AG04450 (cell line): ENCODE measurements around the gene USO1. TPM values are rescaled to one million over a fixed set of nuclear protein-coding genes. Genes with fewer than 3 reads are reported as not detected.

Experiments used
- CTCF ChIA-PET: fragments of 300-600, 350-600 bp; formaldehyde crosslinking; extraction: SDS; loops from one replicate; lab custom pipeline; 2022; ENCODE audit warnings: antibody characterized with exemption, inconsistent platforms; lab: Charles Lee
- POLR2A ChIA-PET: fragments of 350-600 bp; formaldehyde crosslinking; extraction: SDS; loops from one replicate; lab custom pipeline; 2021; ENCODE audit warnings: antibody characterized with exemption, inconsistent platforms; lab: Yijun Ruan, JAX
- DNase-seq: peaks from one replicate; pipeline ENCODE4 v3.0.0-alpha.2; 2011; ENCODE audit warnings: low read depth, low spot score
- H3K27ac ChIP-seq: one replicate; pipeline ENCODE4 v1.5.1; 2012; ENCODE audit warnings: low read depth, low read length, control low read depth
- H3K27me3 ChIP-seq: one replicate; pipeline ENCODE4 v1.6.0; 2012; ENCODE audit warnings: low read length; ENCODE audit not compliant: control insufficient read depth, insufficient read depth
- H3K4me3 ChIP-seq: 2 replicates; pipeline ENCODE4 v1.5.1; 2011; ENCODE audit warnings: mild to moderate bottlenecking, low read depth, low read length, control low read depth
- H3K9me3 ChIP-seq: 2 replicates; pipeline ENCODE4 v1.5.1; 2012; ENCODE audit warnings: low read length; ENCODE audit not compliant: control insufficient read depth, insufficient read depth
- CTCF ChIP-seq: IDR thresholded peaks from 2 replicates; pipeline ENCODE4 v1.5.1; 2011; ENCODE audit warnings: low read depth, low read length, control low read depth, inconsistent platforms
- polyA plus RNA-seq: library from polyadenylated mRNA; depleted of rRNA; stranded (reverse); fragments of >200 nt; gene quantifications from 2 replicates; pipeline ENCODE4 v1.2.3, GENCODE V29; 2011

USO1 gene
- polyA plus RNA-seq, 1 experiment: 142 TPM

DNA sequence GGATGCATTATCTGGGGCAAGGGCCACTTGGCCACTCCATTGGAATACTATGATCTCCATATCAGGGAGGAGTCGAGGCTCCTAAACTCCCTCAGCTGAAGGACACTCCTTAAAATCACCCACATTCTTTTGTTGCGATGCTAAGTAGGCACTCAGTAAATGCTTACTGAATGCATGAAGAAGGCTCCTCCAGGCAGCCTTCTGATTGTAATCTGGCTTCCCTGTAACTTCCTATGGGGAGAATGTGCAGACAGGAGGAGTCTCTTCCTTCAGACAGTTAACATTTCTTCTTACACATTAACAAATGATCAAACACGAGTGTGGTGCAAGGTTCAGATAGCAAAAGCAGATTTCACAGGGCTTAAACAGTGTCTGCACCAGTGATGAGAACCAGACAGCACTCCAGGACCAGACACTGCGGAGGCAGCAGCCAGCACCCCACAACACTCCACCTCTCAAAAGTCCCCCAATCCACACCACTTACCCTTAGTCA lies 21.4 kb upstream of the USO1 start:
- Histone ChIP-seq H3K27ac (no peak overlapping the region), H3K4me3 (no peak overlapping the region), H3K9me3 (no peaks in the 10 kb centered on the region), H3K27me3 (no peaks in the 10 kb centered on the region)
- CTCF ChIA-PET: no interaction called here
- no peak for DNase-seq
- POLR2A ChIA-PET: no interaction called here
- no peak for TF ChIP-seq CTCF

DNA sequence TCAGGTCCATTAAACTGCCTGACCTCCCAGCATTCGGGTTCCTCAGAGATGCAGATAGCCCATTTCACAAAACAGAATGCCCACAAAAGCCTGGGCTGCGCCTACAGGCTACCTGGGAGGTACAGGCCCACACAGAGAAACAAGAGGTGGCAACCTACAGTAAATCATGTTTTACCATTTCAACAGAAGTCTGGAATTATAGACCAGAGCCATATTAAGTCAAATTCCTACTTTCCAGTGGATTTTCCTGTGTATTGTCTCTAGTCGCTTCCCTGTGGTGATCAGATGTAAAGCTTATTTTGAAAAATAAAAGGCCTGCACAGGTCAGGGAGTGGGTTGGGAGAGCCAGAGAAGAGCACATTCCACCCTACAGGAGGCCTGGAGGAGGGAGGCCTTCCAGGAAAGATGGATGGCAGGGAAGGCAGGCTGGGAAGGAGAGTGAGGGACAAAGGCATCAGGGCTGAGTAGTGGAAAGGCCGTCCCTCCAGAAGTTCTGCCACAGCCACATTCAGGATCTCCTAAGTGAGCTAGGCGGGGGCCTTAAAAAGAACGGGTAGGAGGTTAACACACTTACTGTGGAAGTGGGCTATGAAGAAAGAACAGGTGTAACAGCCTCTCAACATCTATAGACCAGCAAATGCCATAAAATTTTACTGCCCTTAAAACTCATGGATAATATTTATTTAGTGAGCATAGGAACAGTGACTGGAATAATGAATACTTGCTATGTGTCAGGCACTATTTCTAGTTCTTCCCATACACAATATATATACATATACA lies 19.0 kb upstream of the USO1 start:
- no peak for DNase-seq
- H3K27me3 ChIP-seq: no peaks in the 10 kb centered on the region
- ChIA-PET CTCF (no interaction called here), POLR2A (no interaction called here)
- TF ChIP-seq CTCF: no peak
- no peak overlapping the region for H3K4me3 ChIP-seq
- H3K9me3 ChIP-seq: no peaks in the 10 kb centered on the region
- no peak overlapping the region for H3K27ac ChIP-seq

- Histone ChIP-seq H3K4me3 (no peak overlapping the region), H3K27ac (no peak overlapping the region), H3K9me3 (no peaks in the 10 kb centered on the region), H3K27me3 (no peaks in the 10 kb centered on the region)
- ChIA-PET CTCF (interaction anchor here (1.3 to 1.4 kb wide), 2 partner anchors 10 to 15 kb away, joined by 3 to 4 read pairs; no protein-coding TSS in a partner anchor), POLR2A (no interaction called here)
- peak; percentile 12; the same call in 1 of the 2 replicates for TF ChIP-seq CTCF
- no peak for DNase-seq
These were observed 16.1 kb upstream of the USO1 start for GRCh38 chr4:75708218-75708691.

DNA sequence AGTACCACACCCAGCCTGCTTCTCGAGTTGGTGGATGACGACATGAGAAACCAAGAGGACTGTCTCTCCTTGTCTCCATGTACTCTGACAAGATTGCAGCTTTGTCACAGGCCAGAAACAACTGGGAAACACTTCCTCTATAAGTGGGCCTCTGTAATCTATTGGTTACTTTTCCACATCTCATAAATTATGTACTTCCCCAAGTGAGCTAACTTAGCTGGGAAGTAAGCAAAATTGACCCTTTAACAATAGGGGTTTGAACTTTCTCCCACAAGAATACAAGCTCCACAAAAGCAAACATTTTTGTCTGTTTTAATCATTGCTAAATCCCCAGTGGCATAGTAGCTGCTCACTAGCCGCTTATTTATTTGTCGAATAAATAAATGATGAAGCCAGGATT lies 14.1 kb upstream of the USO1 start:
- no peak for DNase-seq
- no peaks in the 10 kb centered on the region for H3K9me3 ChIP-seq
- no peak overlapping the region for H3K4me3 ChIP-seq
- H3K27me3 ChIP-seq: no peaks in the 10 kb centered on the region
- no peak for TF ChIP-seq CTCF
- POLR2A ChIA-PET: interaction anchor here (1.0 kb wide), 1 partner anchor 13 kb away, joined by 3 read pairs; no protein-coding TSS in a partner anchor
- CTCF ChIA-PET: interaction anchor here (5.0 kb wide), 1 partner anchor 14 kb away, joined by 36 read pairs; the partner anchor contains the start of gene USO1
- H3K27ac ChIP-seq: no peak overlapping the region

DNA sequence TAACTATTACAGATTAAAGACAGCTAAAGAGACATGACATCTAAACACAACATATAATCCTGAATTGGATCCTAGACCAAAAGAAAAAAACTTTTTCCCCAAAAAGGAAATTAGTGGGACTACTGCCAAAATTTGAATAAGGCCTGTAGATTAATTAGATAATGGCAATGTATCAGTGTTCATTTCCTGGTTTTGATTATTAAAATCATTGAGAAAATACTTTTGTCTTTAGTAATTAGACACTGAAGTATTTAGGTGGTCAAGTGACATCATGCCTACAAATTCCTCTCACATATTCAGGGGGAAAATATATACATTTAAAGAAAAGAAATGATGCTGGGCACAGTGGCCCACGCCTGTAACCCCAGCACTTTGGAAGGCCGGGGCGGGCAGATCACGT lies 10.4 kb upstream of the USO1 start:
- DNase-seq: no peak
- H3K9me3 ChIP-seq: no peaks in the 10 kb centered on the region
- H3K27ac ChIP-seq: no peak overlapping the region
- no peak for TF ChIP-seq CTCF
- POLR2A ChIA-PET: interaction anchor here (2.6 kb wide), 1 partner anchor 10 kb away, joined by 18 read pairs; the partner anchor contains the start of gene USO1
- no peaks in the 10 kb centered on the region for H3K27me3 ChIP-seq
- CTCF ChIA-PET: interaction anchor here (5.0 kb wide), 1 partner anchor 10 kb away, joined by 36 read pairs; the partner anchor contains the start of gene USO1
- H3K4me3 ChIP-seq: no peak overlapping the region
